ENCODE measurements around the gene SPEM1.

Gene SPEM1

DNA sequence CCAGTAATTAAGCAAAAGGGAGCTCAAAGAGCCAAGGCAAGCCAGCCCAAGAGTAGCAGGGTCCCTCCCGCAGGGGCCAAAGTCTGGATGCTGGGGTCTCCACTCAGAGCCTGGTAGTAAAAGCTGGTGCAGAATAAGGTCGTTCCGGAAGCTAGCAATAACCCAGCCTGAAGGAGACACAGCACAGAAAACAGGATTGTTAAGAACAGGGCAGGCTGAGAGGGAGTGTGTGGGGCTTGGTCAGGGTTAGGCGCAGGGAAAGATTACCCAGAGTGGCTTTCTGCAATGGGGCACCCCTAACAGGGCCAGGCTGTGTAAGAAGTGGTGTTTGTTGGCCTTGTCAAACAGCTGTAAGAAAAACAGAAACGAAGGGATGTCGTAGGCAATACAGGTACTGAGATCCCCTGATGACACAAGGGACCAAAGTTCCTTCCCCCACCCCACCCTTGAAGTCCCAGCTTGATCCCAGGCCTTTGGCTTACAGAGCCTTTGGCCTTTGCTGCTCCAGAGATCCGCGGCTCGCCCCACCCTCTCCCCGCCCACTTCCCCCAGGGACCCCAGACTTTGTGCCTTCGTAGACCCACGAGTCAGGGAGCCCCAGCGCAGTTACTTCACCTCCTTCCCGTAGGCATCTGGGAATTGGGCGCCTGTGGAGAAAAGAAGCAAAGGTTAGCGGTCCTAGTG, 16.9 kb upstream of the SPEM1 start:
- peak; percentile 35 for DNase-seq

DNA sequence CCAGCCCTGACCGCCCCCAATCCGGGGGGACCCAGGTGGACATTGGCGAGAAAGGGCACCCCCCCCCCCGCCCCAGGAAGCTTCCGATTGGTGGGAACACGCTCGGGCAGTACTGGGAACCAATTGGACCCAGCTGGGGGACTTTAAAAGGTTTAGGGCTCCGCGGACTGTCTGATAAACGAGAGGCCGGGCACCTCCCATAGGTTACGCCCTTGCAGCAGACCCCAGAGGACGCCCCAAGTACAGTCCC, 16.5 kb upstream of the SPEM1 start:
- DNase-seq = no peak

DNA sequence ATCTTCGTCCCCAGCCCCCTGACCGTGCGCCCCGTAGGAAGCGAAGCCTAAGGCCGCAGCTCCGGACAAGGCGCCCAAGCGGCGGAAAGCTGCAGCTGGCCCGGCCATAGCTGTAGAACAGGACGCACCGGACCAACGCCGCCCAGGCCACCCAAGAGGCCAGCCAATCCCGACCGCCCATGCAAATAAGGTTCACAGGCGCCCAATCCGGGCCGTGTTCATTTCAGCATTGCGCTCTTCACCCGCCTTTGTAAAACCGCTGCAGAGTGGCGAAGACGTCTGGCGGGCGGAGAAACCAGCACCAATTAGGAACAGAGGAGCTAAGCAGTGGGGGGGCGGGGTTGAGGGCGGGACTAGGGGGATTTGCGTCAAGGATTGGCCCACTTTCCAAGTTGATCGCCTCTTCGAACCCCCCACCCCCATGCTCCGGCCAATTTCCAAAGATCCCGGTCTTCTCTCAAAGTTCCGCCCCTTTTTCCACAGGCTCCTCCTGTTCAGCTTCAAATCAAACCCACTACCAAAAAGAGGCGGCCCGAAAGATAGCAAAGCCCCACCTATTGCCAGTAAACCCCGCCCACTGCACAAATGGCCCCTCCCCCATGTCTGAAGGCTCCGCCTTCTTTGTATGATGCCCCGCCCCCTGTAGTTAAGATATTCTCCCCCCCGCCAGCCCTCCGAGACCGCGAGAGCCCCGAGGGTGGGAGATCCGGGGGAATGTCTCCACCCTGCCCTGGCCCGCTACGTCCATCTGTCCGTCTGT, 16.0 kb upstream of the SPEM1 start, which contains the start of gene TMEM256:
TSS of gene TMEM256 (minus strand) at position 121 of the 760 bp plus-strand sequence. CDS start at position 108, 13 bp downstream.
- DNase-seq = peak; percentile 93

- peak; percentile 55 for DNase-seq
Observed at GRCh38 chr17:7404737-7405349, 15.3 kb upstream of the SPEM1 start.

GRCh38 chr17:7405350-7406234, 14.5 kb upstream of the SPEM1 start:
- peak; percentile 41 for DNase-seq

DNA sequence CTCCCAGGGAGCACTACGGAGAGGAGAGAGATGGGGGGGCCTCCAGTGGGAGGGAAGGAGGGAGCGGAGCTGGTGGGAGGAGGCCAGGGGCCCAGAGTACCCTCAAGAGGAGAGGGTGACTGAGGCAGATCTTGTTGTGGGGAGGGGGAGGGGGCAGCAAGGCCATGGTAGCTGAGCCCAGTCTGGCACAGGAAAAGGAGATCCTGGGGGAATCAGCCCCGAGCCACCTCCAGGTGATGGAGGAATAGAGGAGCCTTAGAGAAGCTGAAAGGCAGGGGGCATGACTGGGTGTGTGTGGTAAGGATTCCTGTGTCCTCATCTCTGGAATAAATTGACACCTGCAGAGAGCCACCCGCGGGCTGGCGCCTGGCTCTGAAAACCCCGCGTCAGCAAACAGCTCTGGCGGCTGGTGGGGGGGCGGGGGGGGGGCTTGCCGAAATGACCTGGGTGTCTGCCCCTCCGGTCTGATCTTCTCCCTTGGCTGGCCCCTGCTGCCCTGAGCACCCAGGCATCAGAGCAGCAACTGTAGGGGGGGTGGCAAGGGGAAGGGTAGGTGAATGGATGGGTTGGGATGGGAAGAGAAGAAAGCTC, 13.8 kb upstream of the SPEM1 start:
- peak; percentile 31 for DNase-seq

DNA sequence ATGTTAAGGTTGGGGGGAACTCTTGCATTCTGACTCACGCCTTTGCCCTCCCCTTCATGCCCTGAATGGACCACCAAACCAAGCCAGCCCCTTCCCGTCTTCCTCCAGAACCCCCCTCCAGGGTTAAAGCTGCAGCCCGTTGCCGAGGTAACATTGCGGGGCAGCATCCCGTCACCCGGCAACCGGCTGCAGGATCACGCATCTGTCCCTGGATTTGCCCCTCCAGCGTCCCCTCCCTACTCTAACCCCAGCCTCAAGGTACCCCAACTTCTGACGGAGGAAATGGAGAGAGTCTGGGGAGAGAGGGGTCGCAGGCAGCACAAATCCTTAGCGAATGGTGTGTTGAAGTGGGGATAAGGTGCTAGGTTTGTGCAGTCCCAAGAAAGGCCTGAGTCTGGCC, 13.0 kb upstream of the SPEM1 start:
- DNase-seq = no peak

GRCh38 chr17:7407485-7408251, 12.5 kb upstream of the SPEM1 start, which contains the start of gene NLGN2:
TSS of gene NLGN2 (plus strand) at chr17:7407845. CDS start at chr17:7408256, 411 bp downstream.
- DNase-seq = no peak

DNA sequence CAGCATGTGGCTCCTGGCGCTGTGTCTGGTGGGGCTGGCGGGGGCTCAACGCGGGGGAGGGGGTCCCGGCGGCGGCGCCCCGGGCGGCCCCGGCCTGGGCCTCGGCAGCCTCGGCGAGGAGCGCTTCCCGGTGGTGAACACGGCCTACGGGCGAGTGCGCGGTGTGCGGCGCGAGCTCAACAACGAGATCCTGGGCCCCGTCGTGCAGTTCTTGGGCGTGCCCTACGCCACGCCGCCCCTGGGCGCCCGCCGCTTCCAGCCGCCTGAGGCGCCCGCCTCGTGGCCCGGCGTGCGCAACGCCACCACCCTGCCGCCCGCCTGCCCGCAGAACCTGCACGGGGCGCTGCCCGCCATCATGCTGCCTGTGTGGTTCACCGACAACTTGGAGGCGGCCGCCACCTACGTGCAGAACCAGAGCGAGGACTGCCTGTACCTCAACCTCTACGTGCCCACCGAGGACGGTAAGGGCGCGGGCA, 11.8 kb upstream of the SPEM1 start:
- DNase-seq = no peak

- DNase-seq = no peak
Observed at GRCh38 chr17:7408863-7409262, 11.3 kb upstream of the SPEM1 start.

GRCh38 chr17:7409716-7410115, 10.4 kb upstream of the SPEM1 start:
- DNase-seq = no peak

- no peak for DNase-seq
Observed at GRCh38 chr17:7410634-7411426, 9.3 kb upstream of the SPEM1 start.

GRCh38 chr17:7411427-7411750, 8.7 kb upstream of the SPEM1 start:
- DNase-seq = no peak

DNA sequence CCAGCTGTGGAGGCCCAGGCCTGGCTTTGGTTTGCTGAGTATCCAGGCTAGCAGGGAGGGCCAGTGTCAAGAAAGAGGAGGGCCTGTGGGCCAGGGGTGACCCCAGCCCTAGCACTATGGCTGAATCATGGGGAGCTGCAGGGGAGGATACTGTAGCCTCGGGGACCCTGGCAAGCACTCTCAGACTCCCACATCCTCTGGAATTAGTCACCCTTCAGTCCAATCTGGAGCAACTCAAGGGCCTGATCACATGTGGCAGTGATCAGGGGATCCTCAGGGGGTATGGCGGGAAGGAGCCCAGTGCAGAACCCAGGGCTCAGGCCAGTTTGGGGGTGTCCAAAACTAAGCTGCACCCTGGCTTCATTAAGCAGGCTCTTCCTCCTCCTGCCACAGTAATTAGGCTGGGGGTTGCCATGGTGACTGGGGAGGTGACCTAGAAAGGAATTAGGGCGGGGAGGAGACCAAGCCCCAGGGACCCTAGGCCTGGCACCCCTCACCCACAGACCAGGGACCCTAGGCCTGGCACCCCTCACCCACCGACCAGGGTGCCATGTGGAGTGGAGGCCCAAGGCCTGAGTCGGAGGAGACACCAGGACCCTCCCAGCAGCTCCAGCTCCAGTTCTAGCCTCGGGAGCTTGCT, 6.7 kb upstream of the SPEM1 start:
- no peak for DNase-seq

- no peak for DNase-seq
Observed at GRCh38 chr17:7414837-7415236, 5.3 kb upstream of the SPEM1 start.

GRCh38 chr17:7415784-7416183, 4.3 kb upstream of the SPEM1 start:
- DNase-seq = no peak

GRCh38 chr17:7416323-7416722, 3.8 kb upstream of the SPEM1 start:
- DNase-seq = no peak

DNA sequence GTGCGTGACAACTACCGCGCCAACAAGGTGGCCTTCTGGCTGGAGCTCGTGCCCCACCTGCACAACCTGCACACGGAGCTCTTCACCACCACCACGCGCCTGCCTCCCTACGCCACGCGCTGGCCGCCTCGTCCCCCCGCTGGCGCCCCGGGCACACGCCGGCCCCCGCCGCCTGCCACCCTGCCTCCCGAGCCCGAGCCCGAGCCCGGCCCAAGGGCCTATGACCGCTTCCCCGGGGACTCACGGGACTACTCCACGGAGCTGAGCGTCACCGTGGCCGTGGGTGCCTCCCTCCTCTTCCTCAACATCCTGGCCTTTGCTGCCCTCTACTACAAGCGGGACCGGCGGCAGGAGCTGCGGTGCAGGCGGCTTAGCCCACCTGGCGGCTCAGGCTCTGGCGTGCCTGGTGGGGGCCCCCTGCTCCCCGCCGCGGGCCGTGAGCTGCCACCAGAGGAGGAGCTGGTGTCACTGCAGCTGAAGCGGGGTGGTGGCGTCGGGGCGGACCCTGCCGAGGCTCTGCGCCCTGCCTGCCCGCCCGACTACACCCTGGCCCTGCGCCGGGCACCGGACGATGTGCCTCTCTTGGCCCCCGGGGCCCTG, 3.0 kb upstream of the SPEM1 start:
- no peak for DNase-seq

- DNase-seq = no peak
Observed at GRCh38 chr17:7418472-7419152, 1.5 kb upstream of the SPEM1 start.
